Duodenal mucosa (tissue), 2 donors: ENCODE data around the gene FRMD4A.

Source experiments
- H3K27ac ChIP-seq: one replicate; pipeline ENCODE4 v1.7.0; 2013; ENCODE audit warnings: low read depth, low read length
- H3K27me3 ChIP-seq, 2 donors: one replicate each; pipeline ENCODE4 v1.7.0; 2013; ENCODE audit warnings: low read length in 2 of 2, control low read depth in 1 of 2; ENCODE audit not compliant: insufficient read depth in 2 of 2, control insufficient read depth in 1 of 2
- H3K36me3 ChIP-seq, 2 donors: one replicate each; pipeline ENCODE4 v1.7.0; 2013; ENCODE audit warnings: low read length in 2 of 2, control low read depth in 1 of 2; ENCODE audit not compliant: insufficient read depth in 2 of 2, control insufficient read depth in 1 of 2
- H3K4me1 ChIP-seq, 2 donors: one replicate each; pipeline ENCODE4 v1.7.0; 2013; ENCODE audit warnings: low read length in 2 of 2, control low read depth in 1 of 2; ENCODE audit not compliant: insufficient read depth in 2 of 2, control insufficient read depth in 1 of 2
- H3K4me3 ChIP-seq, 2 donors: one replicate each; pipeline ENCODE4 v1.7.0; 2013; ENCODE audit warnings: low read length in 2 of 2, low read depth in 1 of 2
- H3K9ac ChIP-seq, 2 donors: one replicate each; pipeline ENCODE4 v1.7.0; 2013; ENCODE audit warnings: low read length in 2 of 2, low read depth in 1 of 2
- H3K9me3 ChIP-seq, 2 donors: one replicate each; pipeline ENCODE4 v1.7.0; 2013; ENCODE audit warnings: low read length in 2 of 2, control low read depth in 1 of 2; ENCODE audit not compliant: control insufficient read depth in 1 of 2

Gene FRMD4A

DNA sequence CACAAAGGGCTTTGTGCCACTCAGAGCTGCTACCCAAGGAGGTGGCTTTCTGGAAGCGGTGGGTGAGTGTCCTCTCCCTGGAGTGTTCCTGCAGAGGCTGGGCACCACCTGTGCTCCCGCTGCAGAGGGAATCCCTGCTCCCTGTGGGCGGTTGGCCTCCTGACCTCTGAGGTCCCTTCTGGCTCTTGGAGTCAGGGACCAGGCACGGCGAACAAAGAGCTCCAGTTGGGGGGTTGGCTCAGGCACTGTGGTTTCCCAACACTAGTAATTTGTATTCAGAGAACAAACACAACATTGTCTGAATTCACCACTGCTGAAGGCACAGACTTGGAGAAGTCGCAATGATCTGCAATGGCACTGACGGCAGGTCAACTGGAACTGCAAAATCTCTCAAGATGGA, 415.0 kb downstream of the FRMD4A start:
- Histone ChIP-seq H3K36me3 (no peaks in the 10 kb centered on the region), H3K4me1 (no peaks in the 10 kb centered on the region), H3K9ac (no peak overlapping the region), H3K27me3 (no peaks in the 10 kb centered on the region), H3K4me3 (no peak overlapping the region), H3K9me3 (no peaks in the 10 kb centered on the region), H3K27ac (no peak overlapping the region)

DNA sequence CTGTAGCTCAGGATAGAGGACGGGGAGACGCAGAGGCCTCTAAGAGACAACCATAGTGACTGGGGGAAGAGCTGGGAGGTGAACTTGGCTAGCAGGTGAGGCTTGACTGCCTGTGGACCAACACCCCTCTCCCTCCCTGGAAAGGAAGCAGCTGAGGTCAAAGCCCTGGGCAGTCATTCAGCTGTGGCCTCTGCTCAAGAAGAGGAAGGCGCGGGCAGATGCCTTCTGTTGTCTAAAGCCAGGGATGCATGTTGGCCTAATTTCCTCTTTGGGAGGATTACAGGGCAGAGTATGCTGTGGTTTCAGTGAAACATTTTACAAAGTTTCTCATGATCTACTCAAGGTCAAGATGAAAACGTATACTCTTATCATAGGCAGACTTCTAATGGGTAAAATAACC, 416.8 kb downstream of the FRMD4A start:
- no peaks in the 10 kb centered on the region for H3K36me3 ChIP-seq
- no peaks in the 10 kb centered on the region for H3K9me3 ChIP-seq
- no peak overlapping the region for H3K27ac ChIP-seq
- no peaks in the 10 kb centered on the region for H3K4me1 ChIP-seq
- no peak overlapping the region for H3K9ac ChIP-seq
- no peaks in the 10 kb centered on the region for H3K27me3 ChIP-seq
- H3K4me3 ChIP-seq, result no peak overlapping the region

DNA sequence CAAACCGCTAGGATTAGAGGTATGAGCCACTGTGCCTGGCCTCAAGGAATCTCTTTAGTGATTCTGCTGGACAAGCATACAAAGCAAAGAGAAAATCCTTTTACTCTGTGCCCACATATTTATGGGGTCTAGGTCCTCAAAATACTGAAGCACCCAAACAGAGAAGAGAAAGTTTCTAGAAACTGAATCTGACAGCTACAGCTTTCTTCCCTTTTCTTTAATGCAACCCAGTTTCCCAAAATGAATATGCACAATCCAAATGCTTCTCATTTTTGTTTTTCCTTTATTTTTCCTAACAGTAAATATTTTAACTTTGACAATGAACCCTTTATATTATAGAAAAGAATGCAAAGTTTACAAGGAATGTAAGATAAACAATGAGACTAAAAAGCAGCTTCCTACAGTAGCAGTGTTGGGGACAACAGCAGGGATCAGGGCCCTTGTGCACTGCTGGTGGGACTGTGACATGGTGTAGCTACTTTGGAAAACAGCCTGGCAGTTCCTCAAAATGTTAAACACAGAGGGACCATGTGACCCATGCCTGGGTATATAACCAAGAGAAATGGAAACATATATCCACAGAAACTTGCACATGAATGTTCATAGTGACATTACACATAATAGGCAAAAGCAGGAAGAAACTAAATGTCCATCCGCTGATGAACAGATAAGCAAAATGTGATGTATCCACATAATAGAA, 418.8 kb downstream of the FRMD4A start:
- Histone ChIP-seq H3K4me1 (no peaks in the 10 kb centered on the region), H3K27ac (no peak overlapping the region), H3K4me3 (no peak overlapping the region), H3K36me3 (no peaks in the 10 kb centered on the region), H3K9ac (no peak overlapping the region), H3K9me3 (no peaks in the 10 kb centered on the region), H3K27me3 (no peaks in the 10 kb centered on the region)

DNA sequence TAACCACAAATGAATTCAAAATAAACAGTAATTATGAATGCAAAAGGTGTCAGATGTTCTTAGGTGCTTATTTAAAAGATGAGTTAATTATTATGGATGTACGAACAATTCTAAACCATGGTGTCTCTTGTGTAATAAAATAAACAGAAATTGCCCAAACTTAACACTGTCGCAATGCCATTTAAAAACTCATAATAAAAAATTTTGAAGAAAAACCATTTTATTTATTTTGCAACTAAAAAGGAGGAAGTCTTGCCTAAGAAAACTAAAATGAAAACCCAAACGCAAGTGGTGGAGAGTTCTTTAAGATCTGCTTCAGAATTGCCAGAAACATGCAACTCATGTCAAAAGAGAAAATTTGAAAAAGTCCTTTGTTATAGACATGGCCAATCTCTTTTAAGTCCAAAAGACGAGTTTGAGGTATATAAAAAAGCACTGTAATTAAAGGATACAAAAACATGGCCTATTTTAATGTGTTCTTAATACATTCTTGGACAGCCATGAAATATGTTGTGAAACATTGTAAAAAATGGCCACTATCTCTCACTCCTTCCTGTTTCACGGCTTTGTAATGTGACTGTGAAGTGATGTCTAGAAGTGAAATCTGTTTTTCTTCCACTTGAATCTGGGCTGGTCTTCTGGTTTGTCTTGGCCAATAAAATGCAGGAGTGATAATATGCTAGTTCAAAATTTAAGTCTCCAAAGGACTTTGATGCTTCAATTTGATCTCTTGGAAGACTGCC, 421.0 kb downstream of the FRMD4A start:
- H3K9ac ChIP-seq, result no peak overlapping the region
- H3K9me3 ChIP-seq, result no peaks in the 10 kb centered on the region
- H3K4me3 ChIP-seq, result no peak overlapping the region
- no peak overlapping the region for H3K27ac ChIP-seq
- no peaks in the 10 kb centered on the region for H3K4me1 ChIP-seq
- H3K36me3 ChIP-seq, result no peaks in the 10 kb centered on the region
- H3K27me3 ChIP-seq, result no peaks in the 10 kb centered on the region

DNA sequence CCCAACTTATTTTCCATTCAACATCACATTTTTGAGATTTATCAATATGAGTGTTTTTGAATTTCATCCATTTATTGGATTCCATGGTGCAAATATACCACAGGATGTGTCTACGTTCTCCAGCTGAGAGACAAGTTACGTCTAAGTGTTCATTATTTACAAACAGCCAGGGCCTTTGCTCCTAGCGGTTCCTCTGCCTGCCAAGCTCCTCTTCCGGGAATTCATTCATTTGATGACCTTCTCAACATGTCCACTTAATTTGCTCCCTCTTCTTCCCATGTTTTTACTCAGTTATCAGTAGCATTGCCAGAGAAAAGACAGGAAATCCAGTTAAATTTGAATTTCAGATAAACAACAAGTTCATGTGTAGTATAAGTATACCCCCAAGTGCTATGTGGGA, 422.2 kb downstream of the FRMD4A start:
- H3K27me3 ChIP-seq, result no peaks in the 10 kb centered on the region
- no peak overlapping the region for H3K4me3 ChIP-seq
- H3K27ac ChIP-seq, result no peak overlapping the region

DNA sequence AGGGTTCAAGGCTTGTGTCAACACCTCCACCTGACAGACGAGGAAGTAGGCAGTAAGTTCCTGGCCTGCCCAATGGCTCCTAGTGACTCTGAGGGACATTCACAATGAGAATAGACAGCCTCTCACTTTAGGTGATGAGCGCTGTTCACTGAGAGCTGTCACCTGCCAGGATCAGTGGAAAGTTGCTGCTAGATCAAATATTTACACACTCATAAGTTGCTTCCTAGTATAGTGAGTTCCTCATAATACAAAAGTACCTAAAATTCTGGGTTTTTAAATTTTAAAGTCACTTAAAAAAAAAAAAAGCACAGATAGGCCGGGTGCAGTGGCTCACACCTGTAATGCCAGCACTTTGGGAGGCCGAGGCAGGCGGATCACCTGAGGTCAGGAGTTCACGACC, 423.2 kb downstream of the FRMD4A start:
- Histone ChIP-seq H3K9ac (no peak overlapping the region), H3K9me3 (no peaks in the 10 kb centered on the region), H3K27me3 (no peaks in the 10 kb centered on the region), H3K4me3 (no peak overlapping the region), H3K36me3 (no peaks in the 10 kb centered on the region), H3K27ac (no peak overlapping the region), H3K4me1 (no peaks in the 10 kb centered on the region)

More for the DNA sequence above, 422.2 kb downstream of the FRMD4A start:
- Histone ChIP-seq H3K9me3 (no peaks in the 10 kb centered on the region), H3K4me1 (no peaks in the 10 kb centered on the region), H3K36me3 (no peaks in the 10 kb centered on the region), H3K9ac (no peak overlapping the region)

DNA sequence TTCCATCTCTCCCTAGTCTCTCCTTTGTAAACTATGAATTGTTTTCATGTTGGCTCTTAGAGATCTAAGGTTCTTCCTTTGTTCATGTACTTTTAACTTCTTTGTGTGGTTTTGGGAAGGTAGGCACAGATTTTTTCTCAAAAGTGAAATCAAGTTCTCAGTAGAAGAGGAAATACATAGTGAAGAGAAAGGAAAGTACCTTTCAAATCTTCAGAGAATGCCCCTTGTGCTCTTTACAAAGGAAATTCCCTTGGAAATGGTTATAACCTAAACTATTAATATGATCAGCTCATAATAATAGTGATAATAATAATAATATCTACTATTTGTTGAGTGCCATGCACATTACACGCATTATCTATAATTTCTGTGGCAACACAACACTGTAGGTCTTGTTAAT, 425.4 kb downstream of the FRMD4A start:
- H3K4me1 ChIP-seq, result no peaks in the 10 kb centered on the region
- H3K36me3 ChIP-seq, result no peaks in the 10 kb centered on the region
- H3K27me3 ChIP-seq, result no peaks in the 10 kb centered on the region
- H3K9ac ChIP-seq, result no peak overlapping the region
- H3K27ac ChIP-seq, result no peak overlapping the region
- H3K4me3 ChIP-seq, result no peak overlapping the region
- no peaks in the 10 kb centered on the region for H3K9me3 ChIP-seq

GRCh38 chr10:13904064-13904463, 426.7 kb downstream of the FRMD4A start:
- Histone ChIP-seq H3K27ac (no peak overlapping the region), H3K4me1 (no peaks in the 10 kb centered on the region), H3K4me3 (no peak overlapping the region), H3K27me3 (no peaks in the 10 kb centered on the region), H3K9me3 (no peaks in the 10 kb centered on the region), H3K36me3 (no peaks in the 10 kb centered on the region), H3K9ac (no peak overlapping the region)

- Histone ChIP-seq H3K9me3 (no peaks in the 10 kb centered on the region), H3K36me3 (no peaks in the 10 kb centered on the region), H3K27me3 (no peaks in the 10 kb centered on the region), H3K9ac (no peak overlapping the region), H3K4me3 (no peak overlapping the region), H3K4me1 (no peaks in the 10 kb centered on the region), H3K27ac (no peak overlapping the region)
Measured at GRCh38 chr10:13902868-13903587, 427.7 kb downstream of the FRMD4A start.

DNA sequence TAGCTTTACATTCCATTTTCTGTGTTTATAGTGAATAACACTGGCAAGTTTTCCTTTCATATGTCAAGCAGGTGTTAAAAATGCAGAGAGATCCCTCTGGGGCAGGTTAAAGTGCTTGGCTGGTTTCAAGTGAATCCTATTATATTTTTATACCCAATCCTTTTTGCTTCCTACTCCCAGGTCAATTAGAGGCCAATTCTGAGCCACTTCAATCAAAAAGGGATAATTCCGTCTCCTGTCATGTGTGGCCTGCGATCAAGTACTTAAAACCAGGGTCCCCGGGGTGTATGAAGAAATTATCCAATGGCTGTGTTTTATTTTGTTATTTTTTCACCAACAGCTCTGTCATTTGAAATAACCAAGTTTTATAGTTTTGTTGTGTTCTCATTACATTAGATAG, 430.8 kb downstream of the FRMD4A start:
- Histone ChIP-seq H3K4me3 (no peak overlapping the region), H3K36me3 (no peaks in the 10 kb centered on the region), H3K9ac (no peak overlapping the region), H3K4me1 (no peaks in the 10 kb centered on the region), H3K27me3 (no peaks in the 10 kb centered on the region), H3K9me3 (no peaks in the 10 kb centered on the region), H3K27ac (no peak overlapping the region)
